Activated CD8-positive, alpha-beta memory T cell treated with anti-CD3 and anti-CD28 coated beads, Interleukin-2, amount 50 U/mL, for 48 hours (primary cell): ENCODE results near the gene L3MBTL4.

Experiments used
- DNase-seq: peaks from one replicate; pipeline ENCODE4 v3.0.0-alpha.2; 2020

L3MBTL4 gene

DNA sequence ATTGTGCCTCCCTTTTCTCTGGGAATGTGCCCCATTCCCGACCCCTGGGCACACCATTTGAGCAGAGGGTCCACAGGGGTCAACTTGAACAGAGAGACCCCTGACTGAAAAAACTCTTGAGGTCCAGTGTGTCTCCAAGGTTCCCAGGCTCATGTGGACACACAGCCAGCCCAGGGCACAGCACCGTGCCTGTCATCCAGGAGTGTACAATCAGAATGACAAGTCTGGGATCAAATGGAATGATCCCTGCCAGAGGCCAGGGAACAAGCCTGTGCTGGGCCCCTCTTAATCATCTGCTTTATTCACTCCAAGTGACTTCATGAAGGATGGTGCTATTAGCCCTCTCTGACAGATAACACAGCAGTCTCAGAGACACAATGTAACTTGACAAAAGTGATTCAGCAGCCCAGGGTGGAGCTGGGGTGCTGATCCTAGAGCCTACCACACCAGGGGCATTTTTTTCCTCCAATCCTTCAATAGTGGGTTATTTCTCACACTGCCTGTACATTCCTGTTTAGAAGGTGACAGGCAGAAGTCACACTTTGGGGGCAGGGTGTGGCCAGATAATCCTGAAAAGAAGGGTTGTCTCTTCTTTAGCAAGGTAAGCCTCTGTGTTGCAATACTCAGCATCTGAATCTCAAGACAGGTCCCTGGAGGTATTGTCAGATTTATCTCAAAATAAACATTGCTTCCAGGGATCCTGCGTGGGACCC, 435.4 kb downstream of the L3MBTL4 start:
- no peak for DNase-seq

- DNase-seq = no peak
Measured at GRCh38 chr18:5977022-5977421, 437.7 kb downstream of the L3MBTL4 start.

DNA sequence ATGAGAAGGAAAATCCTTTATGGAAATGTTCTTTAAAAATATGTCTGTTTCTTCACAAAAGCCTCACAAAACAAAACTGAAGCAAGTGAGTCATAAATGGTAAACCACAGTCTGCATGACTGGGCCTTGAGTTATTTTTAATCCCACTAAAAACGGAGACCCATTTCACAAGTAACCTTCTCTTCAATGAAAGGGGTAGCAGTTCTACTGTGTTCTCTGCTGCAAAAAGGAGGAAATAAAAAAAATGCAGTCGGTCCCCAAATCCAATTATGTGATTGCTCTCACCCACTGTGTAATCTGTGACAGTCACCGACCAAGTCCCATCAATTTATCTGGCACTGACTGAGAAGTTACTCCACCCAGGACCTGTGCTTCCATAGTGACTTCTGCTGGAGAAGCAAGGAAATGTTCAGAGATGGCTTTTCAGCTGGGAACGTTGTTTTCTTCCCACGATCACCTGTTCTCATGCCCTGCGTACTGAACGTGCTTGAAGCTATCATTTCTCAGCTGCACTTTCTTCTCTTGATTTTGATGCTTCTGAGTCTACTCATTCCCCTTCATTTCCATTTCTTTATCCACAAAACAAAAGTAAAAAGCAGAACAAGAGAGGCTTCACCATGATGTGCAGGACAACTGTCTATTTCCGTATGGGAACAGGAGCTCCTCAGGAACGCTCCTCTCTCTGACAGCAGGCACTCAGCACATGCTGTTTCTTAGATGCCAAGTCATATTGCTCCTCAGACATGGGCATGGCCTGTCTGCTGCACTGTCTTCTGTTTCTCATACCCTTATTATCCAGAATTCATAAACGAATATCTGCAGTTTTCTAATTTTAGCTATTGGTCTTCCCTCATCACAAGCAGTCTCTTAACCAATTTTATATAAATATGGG, 439.4 kb downstream of the L3MBTL4 start:
- DNase-seq = no peak

DNA sequence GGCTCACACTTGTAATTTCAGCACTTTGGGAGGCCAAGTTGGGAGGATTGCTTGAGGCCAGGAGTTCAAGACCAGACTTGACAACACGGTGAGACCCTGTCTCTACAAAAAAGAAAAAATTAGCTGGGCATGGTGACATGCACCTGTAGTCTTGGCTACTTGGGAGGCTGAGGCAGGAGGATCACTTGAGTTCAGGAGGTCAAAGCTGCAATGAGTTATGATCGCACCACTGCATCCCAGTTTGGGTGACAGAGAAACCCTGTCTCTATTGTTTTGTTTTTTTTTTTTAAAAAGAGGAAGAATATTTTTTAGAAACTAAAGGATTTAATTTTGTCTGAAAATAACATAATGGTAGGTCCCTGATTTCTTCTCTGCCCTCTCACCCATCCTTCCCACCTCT, 440.0 kb downstream of the L3MBTL4 start:
- no peak for DNase-seq

DNA sequence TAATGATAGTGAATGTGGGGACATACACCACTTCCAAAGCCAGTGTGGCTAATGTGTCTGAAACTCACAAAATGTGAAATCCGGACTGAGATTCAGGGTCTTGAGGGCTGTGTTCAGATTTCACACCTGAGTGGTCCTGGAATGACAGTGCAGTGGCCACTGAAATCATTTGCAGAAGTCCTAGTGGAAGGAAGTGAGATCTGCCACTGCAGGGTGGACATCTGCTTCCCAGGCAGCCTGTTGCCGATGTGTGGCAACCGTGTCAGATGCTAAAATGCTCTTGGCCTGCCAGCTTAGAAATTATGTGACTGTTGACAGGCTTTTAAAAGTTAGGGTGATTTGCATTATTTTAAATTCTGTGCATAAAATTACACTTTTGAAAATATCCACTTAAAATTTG, 441.6 kb downstream of the L3MBTL4 start:
- DNase-seq = no peak

DNA sequence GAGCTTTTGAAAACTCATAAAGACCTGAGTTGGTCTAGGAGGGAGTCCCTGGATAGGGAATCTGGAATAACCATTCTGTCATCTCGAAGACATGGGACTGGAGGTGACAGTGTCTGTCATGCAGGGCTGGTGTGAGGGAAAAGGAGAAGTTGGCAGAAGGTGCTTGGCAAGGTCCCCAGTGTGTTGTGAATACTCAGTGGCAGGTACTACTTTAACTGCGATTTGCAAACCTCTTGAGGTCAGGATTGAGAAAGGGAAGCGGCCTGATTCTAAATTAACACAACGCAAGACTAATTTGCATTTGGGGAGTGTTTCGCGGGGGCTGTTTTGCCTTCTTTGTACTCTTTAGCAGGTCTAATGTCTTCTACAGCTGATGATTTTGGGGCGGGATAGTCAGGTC, 442.4 kb downstream of the L3MBTL4 start:
- no peak for DNase-seq

DNA sequence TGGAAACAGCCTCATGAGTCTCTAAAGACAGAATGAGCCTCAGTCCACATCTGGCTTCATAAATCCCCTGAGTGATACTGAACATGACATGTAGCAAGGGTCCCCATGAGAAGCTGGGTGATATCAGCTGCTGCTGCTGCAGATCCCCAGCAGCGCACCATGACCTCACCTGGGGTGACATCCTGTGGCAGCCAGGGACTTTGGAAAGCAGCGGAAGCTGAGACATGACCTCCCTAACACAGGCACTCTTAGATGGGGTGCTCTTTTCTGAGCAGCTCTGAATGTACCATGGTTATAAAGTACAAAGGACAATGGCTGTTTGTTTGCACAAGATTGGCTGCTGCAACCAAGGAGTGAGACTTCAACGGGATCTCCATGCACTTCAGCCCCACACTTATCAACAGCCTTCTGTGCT, 444.7 kb downstream of the L3MBTL4 start:
- DNase-seq = no peak

DNA sequence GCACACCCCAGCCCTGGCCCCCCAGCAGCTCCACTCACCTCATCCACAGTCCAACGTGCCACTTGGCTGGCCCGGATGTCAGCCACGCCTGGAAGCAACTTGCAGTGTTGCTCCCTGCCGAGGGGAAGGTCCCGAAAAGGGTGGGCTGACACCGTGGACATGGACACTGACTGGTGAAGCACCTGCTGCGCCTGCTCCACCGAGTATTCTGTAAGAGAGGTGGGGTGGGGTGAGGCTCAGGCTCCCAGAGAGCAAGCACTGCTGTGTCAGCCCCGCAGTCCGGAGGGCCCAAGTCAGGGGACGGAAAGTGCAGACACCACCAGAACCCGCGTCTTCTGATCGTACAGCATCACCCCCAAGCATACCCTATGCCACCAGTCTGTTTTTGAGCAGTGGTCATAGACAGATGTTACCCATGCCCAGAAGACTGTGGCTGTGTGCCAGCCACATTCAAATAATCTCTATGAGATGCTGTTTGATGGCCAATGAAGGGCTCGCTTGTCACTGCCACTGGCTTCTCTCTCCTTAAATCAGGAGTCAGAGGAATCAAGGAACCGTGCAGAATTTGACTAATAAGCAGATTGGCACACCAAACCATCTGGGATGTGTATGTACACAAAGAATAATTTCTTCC, 445.2 kb downstream of the L3MBTL4 start:
- DNase-seq = no peak

GRCh38 chr18:5967666-5968065, 447.0 kb downstream of the L3MBTL4 start:
- no peak for DNase-seq

GRCh38 chr18:5967007-5967406, 447.7 kb downstream of the L3MBTL4 start:
- no peak for DNase-seq

DNA sequence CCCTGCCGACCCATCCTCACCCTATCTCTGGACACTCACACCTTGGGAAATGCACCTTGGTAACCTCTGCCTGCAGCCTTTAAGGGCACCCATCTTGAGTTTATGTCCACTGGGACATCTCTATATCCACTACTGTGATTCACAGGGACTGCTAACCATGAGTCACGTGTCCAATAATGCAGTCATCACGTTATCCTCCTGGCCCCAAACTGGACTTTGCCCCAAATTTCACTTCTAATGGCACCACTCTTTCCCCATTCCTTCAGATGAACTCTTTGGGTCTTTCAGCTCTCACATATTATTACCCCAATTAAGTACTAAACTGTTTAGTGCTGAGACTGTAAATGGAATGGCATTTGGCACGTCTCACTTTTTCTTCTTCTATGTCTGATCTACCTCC, 448.2 kb downstream of the L3MBTL4 start:
- DNase-seq = no peak

GRCh38 chr18:5964996-5965395, 449.7 kb downstream of the L3MBTL4 start:
- no peak for DNase-seq

DNA sequence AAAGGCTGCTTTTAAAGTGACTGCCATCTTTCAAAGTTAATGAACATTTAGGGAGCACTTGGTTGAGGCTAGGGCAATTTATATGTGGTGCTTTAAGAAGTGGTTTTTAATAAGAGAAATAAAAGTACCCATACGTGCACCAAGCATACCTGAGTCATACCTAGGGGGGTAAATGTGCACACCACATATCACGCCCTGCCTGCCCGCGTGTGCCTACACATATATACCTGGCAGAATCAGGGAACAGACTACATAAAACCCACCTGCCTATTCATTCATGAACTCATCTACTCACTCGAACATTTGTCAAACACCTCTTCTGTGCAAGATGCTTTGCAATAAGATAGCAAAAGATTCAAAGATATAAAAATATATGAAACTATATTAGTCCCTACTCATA, 450.1 kb downstream of the L3MBTL4 start:
- DNase-seq = no peak

- no peak for DNase-seq
Measured at GRCh38 chr18:5964108-5964507, 450.6 kb downstream of the L3MBTL4 start.

DNA sequence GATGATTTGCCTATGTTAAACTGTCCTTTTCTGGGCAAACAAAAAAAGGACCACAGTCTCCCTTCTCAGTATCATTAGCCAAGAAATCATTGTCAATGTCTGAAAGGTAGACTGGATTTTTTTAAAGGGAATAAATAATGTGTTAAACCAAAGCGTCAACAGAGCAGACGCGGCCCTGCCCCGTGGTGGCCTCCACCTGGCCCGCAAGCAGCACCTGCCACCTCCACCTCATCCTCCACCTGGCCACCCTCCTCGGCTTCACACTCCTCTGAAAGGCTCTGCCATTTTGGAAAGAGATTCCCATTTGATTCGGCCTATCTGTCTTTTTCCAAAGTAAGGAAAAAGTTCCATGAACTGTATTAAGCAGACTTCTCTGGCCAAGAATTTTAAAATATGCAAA, 451.4 kb downstream of the L3MBTL4 start:
- DNase-seq = no peak

- DNase-seq = no peak
Measured at GRCh38 chr18:5962362-5962761, 452.3 kb downstream of the L3MBTL4 start.

DNA sequence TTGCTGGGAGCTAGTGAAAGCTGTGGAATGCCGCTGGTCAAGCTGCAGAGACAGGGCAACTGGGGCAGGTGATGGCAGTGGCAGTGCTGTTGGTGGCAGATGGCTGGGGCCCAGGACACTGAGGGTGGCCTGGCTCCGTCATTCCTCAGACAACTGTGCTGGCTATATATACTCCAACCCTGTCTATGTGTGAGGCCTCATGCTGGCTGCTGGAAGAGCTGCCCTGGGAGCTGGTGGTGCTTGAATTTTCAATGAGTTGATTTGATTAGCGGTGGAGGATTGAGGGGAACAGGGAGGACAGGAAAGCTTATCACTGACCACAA, 452.9 kb downstream of the L3MBTL4 start:
- DNase-seq = no peak

GRCh38 chr18:5961097-5961827, 453.4 kb downstream of the L3MBTL4 start:
- DNase-seq = no peak

GRCh38 chr18:5958822-5959221, 455.9 kb downstream of the L3MBTL4 start:
- DNase-seq = no peak

DNA sequence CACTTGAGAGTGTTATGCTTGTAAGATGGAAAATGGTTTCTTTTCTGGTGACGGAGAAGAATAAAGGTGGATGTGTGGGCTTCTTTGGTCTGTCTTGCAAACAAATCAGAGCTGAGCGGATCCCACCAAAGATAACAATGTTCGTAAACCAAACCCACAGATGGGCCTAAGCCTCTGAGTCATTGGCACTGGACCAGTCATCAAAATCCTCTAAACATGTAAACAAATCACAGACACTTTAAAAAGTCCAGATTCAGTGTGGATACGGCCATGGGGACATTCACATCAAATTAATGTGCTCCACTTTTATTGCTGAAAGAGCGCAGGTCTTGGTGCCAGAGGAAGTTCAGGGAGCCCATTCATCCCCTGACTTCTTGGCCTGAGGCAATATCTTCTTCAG, 458.9 kb downstream of the L3MBTL4 start:
- DNase-seq = no peak

GRCh38 chr18:5951515-5952091, 463.1 kb downstream of the L3MBTL4 start:
- no peak for DNase-seq

- DNase-seq = no peak
Measured at GRCh38 chr18:5948781-5949180, 465.9 kb downstream of the L3MBTL4 start.

DNA sequence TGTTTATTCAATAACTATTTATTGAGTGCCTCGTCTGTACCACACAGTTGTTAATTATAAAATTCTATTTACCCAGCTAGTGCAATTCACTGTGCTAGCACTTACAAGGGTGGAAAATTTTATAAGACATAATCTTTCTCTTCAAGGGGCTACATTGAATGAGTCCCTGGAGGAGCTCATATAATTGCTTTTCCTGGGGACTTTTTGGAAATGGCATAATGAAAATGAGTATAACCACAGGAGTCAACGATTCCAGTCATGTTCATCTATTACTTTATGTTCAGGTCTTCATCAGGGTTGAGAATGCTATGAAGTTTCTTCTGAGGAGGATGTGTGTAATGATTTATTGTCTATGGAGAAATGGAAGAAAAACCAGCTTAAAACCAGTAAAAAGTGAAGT, 466.5 kb downstream of the L3MBTL4 start:
- no peak for DNase-seq
